ENCODE measurements around the gene GARIN6. TPM values are rescaled to one million over a fixed set of nuclear protein-coding genes. Genes with fewer than 3 reads are reported as not detected.

GARIN6 gene
- not detected for total RNA-seq

GRCh38 chr12:99647453-99647852 lies at the start of gene GARIN6:
GARIN6 (plus strand) TSS chr12:99647753; CDS start chr12:99648175, 422 bp downstream.
- intact Hi-C loops (cut with DNase I), result no loop called here
- H3K4me1 ChIP-seq, result no peaks in the 10 kb centered on the region
- no peaks in the 10 kb centered on the region for H3K9me3 ChIP-seq
- H3K4me3 ChIP-seq, result no peak within 1 kb of the TSS
- WGBS, result 92% methylated on average over 4 of the region's 4 CpGs
- TF ChIP-seq POLR2A (IDR thresholded peaks at IDR 0.05; ENCODE audit: low read depth) (no peak), CTCF (IDR thresholded peaks at IDR 0.05) (no peak), POLR2AphosphoS5 (IDR thresholded peaks at IDR 0.05) (no peak), EP300 (IDR thresholded peaks at IDR 0.05) (no peak)
- H3K27ac ChIP-seq (replicated peaks in 1 of 4), result no peak within 1 kb of the TSS
- H3K36me3 ChIP-seq, result peaks cover 0 to 13% (median 3%) of the 10 kb centered on the region in 4 donors
- DNase-seq (ENCODE audit: extremely low spot score), result no peak
- H3K27me3 ChIP-seq, result no peaks in the 10 kb centered on the region

GRCh38 chr12:99598785-99599184 lies 48.8 kb upstream of the GARIN6 start:
- DNase-seq (ENCODE audit: extremely low spot score), result no peak
- TF ChIP-seq CTCF (IDR thresholded peaks at IDR 0.05) (no peak), POLR2A (IDR thresholded peaks at IDR 0.05; ENCODE audit: low read depth) (no peak), POLR2AphosphoS5 (IDR thresholded peaks at IDR 0.05) (no peak), EP300 (IDR thresholded peaks at IDR 0.05) (no peak)
- no peaks in the 10 kb centered on the region for H3K9me3 ChIP-seq
- no peaks in the 10 kb centered on the region for H3K27me3 ChIP-seq
- no peak overlapping the region for H3K27ac ChIP-seq (replicated peaks in 1 of 4)
- no peaks in the 10 kb centered on the region for H3K4me1 ChIP-seq
- no peak overlapping the region for H3K4me3 ChIP-seq
- intact Hi-C loops (cut with DNase I), result no loop called here
- 96% methylated on average over 2 of the region's 2 CpGs for WGBS
- H3K36me3 ChIP-seq, result no peaks in the 10 kb centered on the region

DNA sequence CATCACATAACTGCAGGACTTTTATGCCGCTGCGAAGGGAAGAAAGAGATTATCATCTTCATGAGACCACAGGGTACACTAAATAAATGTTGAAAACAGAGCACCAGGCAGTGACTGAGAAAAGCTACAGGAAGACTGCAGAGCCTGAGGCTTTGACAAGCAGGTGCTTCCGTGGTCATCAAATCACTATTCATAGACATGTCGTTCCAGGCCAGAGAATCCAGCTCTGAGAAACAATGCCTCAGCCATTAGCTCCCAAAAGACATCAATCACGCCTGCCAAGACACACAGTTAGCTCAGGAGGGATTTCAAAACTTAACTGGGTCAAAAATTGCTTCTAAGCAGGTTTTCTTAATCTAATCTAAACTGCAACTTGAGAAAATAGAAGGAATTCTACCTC lies 47.2 kb upstream of the GARIN6 start:
- intact Hi-C loops (cut with DNase I), result no loop called here

GRCh38 chr12:99609455-99610181 lies 37.9 kb upstream of the GARIN6 start:
- Histone ChIP-seq H3K4me1 (no peaks in the 10 kb centered on the region), H3K9me3 (no peaks in the 10 kb centered on the region), H3K27ac (replicated peaks in 1 of 4) (no peak overlapping the region), H3K36me3 (no peaks in the 10 kb centered on the region), H3K27me3 (no peaks in the 10 kb centered on the region), H3K4me3 (no peak overlapping the region)
- no peak for DNase-seq (ENCODE audit: extremely low spot score)
- 68% methylated on average over 7 of the region's 7 CpGs for WGBS
- TF ChIP-seq POLR2AphosphoS5 (IDR thresholded peaks at IDR 0.05) (no peak), POLR2A (IDR thresholded peaks at IDR 0.05; ENCODE audit: low read depth) (no peak), EP300 (IDR thresholded peaks at IDR 0.05) (no peak), CTCF (IDR thresholded peaks at IDR 0.05) (no peak)
- intact Hi-C loops (cut with DNase I), result no loop called here

More for the DNA sequence above, 47.2 kb upstream of the GARIN6 start:
- no peak overlapping the region for H3K4me3 ChIP-seq
- WGBS, result 61% methylated on average over 5 of the region's 5 CpGs
- no peaks in the 10 kb centered on the region for H3K36me3 ChIP-seq
- no peak for DNase-seq (ENCODE audit: extremely low spot score)
- TF ChIP-seq POLR2A (IDR thresholded peaks at IDR 0.05; ENCODE audit: low read depth) (no peak), EP300 (IDR thresholded peaks at IDR 0.05) (no peak), POLR2AphosphoS5 (IDR thresholded peaks at IDR 0.05) (no peak), CTCF (IDR thresholded peaks at IDR 0.05) (no peak)
- H3K9me3 ChIP-seq, result no peaks in the 10 kb centered on the region
- no peaks in the 10 kb centered on the region for H3K27me3 ChIP-seq
- H3K4me1 ChIP-seq, result no peaks in the 10 kb centered on the region
- no peak overlapping the region for H3K27ac ChIP-seq (replicated peaks in 1 of 4)

DNA sequence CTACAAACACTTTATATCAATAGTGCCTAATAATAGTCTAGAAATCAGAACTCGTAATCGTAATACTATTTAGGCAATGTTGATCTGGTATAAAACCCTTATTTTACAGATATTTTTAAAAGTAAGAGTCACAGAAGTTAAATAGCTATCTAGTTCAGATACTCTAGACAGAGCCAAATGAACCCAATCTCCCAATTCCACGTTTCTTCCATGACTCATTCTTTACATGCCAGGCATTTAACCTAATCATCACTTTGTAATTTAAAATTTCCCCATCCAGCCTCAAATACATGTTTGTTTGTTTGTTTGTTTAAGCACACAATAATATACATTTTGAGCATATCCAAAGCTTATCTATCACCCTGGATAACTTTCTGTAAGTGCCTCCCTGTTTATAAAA lies 36.4 kb upstream of the GARIN6 start:
- Histone ChIP-seq H3K9me3 (no peaks in the 10 kb centered on the region), H3K4me1 (no peaks in the 10 kb centered on the region), H3K36me3 (no peaks in the 10 kb centered on the region), H3K4me3 (no peak overlapping the region), H3K27ac (replicated peaks in 1 of 4) (no peak overlapping the region), H3K27me3 (no peaks in the 10 kb centered on the region)
- 68% methylated on average over 3 of the region's 3 CpGs for WGBS
- TF ChIP-seq POLR2AphosphoS5 (IDR thresholded peaks at IDR 0.05), result no peak
- TF ChIP-seq EP300 (IDR thresholded peaks at IDR 0.05), result no peak
- TF ChIP-seq CTCF (IDR thresholded peaks at IDR 0.05), result no peak
- TF ChIP-seq POLR2A (IDR thresholded peaks at IDR 0.05; ENCODE audit: low read depth), result no peak
- intact Hi-C loops (cut with DNase I), result no loop called here
- DNase-seq (ENCODE audit: extremely low spot score), result no peak

Measured in esophagus muscularis mucosa (tissue), 4 donors.